ENCODE data around the gene PSMB5. TPM values are rescaled to one million over a fixed set of nuclear protein-coding genes. Genes with fewer than 3 reads are reported as not detected.

Gene PSMB5
- total and polyA plus RNA-seq, 2 of the 13 experiments (the other 11 are each of a cell fraction or from before 2014, with no cell fraction given): 705 to 871 TPM

GRCh38 chr14:23052182-23052623 is 17.5 kb upstream of the PSMB5 start (continued):
- no peak for TF ChIP-seq HDAC2 (CRISPR knock-in tag; IDR thresholded peaks at IDR 0.05)
- no peak for TF ChIP-seq E2F2 (CRISPR knock-in tag; IDR thresholded peaks at IDR 0.05; ENCODE audit: borderline replicate concordance)
- no peak for TF ChIP-seq JUND (CRISPR knock-in tag; IDR thresholded peaks at IDR 0.05)
- TF ChIP-seq, protein P1, sequence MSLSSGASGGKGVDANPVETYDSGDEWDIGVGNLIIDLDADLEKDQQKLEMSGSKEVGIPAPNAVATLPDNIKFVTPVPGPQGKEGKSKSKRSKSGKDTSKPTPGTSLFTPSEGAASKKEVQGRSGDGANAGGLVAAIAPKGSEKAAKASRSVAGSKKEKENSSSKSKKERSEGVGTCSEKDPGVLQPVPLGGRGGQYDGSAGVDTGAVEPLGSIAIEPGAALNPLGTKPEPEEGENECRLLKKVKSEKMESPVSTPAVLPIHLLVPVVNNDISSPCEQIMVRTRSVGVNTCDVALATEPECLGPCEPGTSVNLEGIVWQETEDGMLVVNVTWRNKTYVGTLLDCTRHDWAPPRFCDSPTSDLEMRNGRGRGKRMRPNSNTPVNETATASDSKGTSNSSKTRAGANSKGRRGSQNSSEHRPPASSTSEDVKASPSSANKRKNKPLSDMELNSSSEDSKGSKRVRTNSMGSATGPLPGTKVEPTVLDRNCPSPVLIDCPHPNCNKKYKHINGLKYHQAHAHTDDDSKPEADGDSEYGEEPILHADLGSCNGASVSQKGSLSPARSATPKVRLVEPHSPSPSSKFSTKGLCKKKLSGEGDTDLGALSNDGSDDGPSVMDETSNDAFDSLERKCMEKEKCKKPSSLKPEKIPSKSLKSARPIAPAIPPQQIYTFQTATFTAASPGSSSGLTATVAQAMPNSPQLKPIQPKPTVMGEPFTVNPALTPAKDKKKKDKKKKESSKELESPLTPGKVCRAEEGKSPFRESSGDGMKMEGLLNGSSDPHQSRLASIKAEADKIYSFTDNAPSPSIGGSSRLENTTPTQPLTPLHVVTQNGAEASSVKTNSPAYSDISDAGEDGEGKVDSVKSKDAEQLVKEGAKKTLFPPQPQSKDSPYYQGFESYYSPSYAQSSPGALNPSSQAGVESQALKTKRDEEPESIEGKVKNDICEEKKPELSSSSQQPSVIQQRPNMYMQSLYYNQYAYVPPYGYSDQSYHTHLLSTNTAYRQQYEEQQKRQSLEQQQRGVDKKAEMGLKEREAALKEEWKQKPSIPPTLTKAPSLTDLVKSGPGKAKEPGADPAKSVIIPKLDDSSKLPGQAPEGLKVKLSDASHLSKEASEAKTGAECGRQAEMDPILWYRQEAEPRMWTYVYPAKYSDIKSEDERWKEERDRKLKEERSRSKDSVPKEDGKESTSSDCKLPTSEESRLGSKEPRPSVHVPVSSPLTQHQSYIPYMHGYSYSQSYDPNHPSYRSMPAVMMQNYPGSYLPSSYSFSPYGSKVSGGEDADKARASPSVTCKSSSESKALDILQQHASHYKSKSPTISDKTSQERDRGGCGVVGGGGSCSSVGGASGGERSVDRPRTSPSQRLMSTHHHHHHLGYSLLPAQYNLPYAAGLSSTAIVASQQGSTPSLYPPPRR (CRISPR knock-in tag; IDR thresholded peaks at IDR 0.05; ENCODE audit: borderline replicate concordance): peak; percentile 58; the same call in 1 of the 2 replicates
- TF ChIP-seq KMT2A (CRISPR knock-in tag; IDR thresholded peaks at IDR 0.05): no peak; the same call in 1 of the 2 replicates
- TF ChIP-seq ARHGAP35 (CRISPR knock-in tag; IDR thresholded peaks at IDR 0.05; ENCODE audit: borderline replicate concordance): no peak
- TF ChIP-seq RBFOX2 (IDR thresholded peaks at IDR 0.05; ENCODE audit: low read depth, low read length): no peak
- TF ChIP-seq ZNF839 (CRISPR knock-in tag; IDR thresholded peaks at IDR 0.05; ENCODE audit: borderline replicate concordance): no peak
- peak; percentile 83; the same call in 1 of the 2 replicates for TF ChIP-seq MTA1 (CRISPR knock-in tag; IDR thresholded peaks at IDR 0.05; ENCODE audit: borderline replicate concordance)
- no peak for TF ChIP-seq MXD3 (CRISPR knock-in tag; IDR thresholded peaks at IDR 0.05)
- TF ChIP-seq ZBTB21 (CRISPR knock-in tag; IDR thresholded peaks at IDR 0.05): no peak
- TF ChIP-seq AHR (CRISPR knock-in tag; IDR thresholded peaks at IDR 0.05): no peak
- TF ChIP-seq, protein P2, sequence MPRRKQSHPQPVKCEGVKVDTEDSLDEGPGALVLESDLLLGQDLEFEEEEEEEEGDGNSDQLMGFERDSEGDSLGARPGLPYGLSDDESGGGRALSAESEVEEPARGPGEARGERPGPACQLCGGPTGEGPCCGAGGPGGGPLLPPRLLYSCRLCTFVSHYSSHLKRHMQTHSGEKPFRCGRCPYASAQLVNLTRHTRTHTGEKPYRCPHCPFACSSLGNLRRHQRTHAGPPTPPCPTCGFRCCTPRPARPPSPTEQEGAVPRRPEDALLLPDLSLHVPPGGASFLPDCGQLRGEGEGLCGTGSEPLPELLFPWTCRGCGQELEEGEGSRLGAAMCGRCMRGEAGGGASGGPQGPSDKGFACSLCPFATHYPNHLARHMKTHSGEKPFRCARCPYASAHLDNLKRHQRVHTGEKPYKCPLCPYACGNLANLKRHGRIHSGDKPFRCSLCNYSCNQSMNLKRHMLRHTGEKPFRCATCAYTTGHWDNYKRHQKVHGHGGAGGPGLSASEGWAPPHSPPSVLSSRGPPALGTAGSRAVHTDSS (CRISPR knock-in tag; conservative IDR thresholded peaks at IDR 0.05): no peak
- no peak; the same call in 1 of the 2 replicates for TF ChIP-seq MZF1 (CRISPR knock-in tag; IDR thresholded peaks at IDR 0.05; ENCODE audit: borderline replicate concordance)
- 0 out of 2 replicates have a peak, but pooled peaks have one; percentile 43 for TF ChIP-seq HINFP (CRISPR knock-in tag; IDR thresholded peaks at IDR 0.05; ENCODE audit: low read depth)
- TF ChIP-seq GFI1 (CRISPR knock-in tag; IDR thresholded peaks at IDR 0.05; ENCODE audit: borderline replicate concordance): no peak
- peak; percentile 9; the same call in 1 of the 2 replicates for TF ChIP-seq RFX1 (IDR thresholded peaks at IDR 0.05)
- peak; percentile 38; the same call in 1 of the 2 replicates for TF ChIP-seq MIXL1 (CRISPR knock-in tag; IDR thresholded peaks at IDR 0.05)
- TF ChIP-seq ZNF510 (CRISPR knock-in tag; IDR thresholded peaks at IDR 0.05; ENCODE audit: low read depth): no peak
- no peak for TF ChIP-seq JARID2 (CRISPR knock-in tag; IDR thresholded peaks at IDR 0.05; ENCODE audit: insufficient replicate concordance)
- TF ChIP-seq XRCC5 (optimal IDR thresholded peaks at IDR 0.05; ENCODE audit: low read length): peak; percentile 63
- TF ChIP-seq MATR3 (CRISPR knock-in tag; IDR thresholded peaks at IDR 0.05): no peak
